Adrenal gland (tissue), 5 donors: ENCODE results near the gene NPEPL1.

Experiments used
- POLR2A ChIP-seq, 2 donors: fragments of 450-650 bp; IDR thresholded peaks; one replicate each; pipeline ENCODE4 v1.6.1; 2017; ENCODE audit warnings: antibody characterized with exemption in 2 of 2, mild to moderate bottlenecking in 2 of 2, moderate library complexity in 1 of 2
- TF ChIP-seq, protein P1 (sequence below), 6 experiments: fragments of 450-650 bp in 4 of 6; fragments of 200-600 bp in 2 of 6; sonication (generic) in 1 of 6; IDR thresholded peaks; 1 replicate in 5 of 6; 2 replicates in 1 of 6; pipeline versions ENCODE4 v1.5.1 to v1.8.0; 2016 to 2021; ENCODE audit warnings: antibody characterized with exemption in 6 of 6, mild to moderate bottlenecking in 2 of 6, moderate library complexity in 1 of 6
- donor health status: DM: no; HTN: no; CAD: no.

DNA sequence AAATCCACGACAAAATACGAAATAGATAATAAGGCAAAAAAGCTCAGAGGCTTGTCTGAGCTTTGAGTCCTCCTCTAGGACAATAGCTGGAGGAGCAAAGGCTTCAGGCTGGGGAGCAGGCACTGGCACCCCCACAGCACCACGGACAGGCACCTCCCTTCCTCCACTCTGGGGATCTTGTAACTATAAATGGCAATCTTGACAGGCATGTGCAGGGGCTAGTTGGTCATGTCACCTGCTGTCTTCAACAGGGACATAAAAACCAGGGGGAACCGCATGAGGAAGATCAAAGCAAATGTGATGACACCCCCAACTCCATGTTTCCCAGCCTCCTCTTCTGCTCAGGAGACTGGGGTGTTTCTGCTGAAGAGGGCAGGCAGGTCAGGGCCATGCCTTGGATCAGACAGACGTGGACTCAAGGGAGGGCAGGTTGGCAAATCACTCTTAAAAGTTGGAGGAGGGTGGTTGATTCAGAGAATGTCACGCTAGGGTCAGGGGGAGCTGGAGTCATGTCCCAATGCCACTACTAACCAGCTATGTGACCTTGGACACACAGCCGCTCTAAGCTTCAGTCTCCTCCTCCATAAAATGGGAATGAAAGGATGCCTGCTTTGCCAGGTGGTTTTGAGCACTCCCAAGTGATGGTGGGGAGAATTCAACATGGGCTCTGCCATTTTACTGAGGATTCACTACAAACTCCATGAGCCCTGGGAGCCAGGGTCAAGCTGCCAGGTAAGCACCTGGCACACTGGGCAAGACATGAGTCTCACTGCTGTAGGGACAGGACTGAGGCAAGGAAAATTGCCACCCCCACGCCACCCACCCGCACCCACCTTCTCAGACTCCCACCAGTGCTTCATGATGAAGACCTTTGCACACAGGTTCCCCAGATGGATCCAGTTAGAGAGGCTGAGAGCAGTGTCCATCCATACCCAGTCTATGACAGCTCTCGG lies 48.0 kb downstream of the NPEPL1 start:
- TF ChIP-seq, protein P1, sequence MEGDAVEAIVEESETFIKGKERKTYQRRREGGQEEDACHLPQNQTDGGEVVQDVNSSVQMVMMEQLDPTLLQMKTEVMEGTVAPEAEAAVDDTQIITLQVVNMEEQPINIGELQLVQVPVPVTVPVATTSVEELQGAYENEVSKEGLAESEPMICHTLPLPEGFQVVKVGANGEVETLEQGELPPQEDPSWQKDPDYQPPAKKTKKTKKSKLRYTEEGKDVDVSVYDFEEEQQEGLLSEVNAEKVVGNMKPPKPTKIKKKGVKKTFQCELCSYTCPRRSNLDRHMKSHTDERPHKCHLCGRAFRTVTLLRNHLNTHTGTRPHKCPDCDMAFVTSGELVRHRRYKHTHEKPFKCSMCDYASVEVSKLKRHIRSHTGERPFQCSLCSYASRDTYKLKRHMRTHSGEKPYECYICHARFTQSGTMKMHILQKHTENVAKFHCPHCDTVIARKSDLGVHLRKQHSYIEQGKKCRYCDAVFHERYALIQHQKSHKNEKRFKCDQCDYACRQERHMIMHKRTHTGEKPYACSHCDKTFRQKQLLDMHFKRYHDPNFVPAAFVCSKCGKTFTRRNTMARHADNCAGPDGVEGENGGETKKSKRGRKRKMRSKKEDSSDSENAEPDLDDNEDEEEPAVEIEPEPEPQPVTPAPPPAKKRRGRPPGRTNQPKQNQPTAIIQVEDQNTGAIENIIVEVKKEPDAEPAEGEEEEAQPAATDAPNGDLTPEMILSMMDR (IDR thresholded peaks at IDR 0.05): no peak
- TF ChIP-seq POLR2A (IDR thresholded peaks at IDR 0.05): no peak
